GM23338 (cell line): ENCODE results near the gene SSNA1. TPM values are rescaled to one million over a fixed set of nuclear protein-coding genes. Genes with fewer than 3 reads are reported as not detected.

Experiments used
- ATAC-seq: fragments of 200-7000 bp; cut with Tn5 transposase; 3 replicates; pipeline ENCODE4 v1.9.1; 2020
- DNase-seq: peaks from one replicate; pipeline ENCODE4 v3.0.0-alpha.2; 2015; ENCODE audit warnings: low spot score
- H2AFZ ChIP-seq: fragments of 200-600 bp; sonication (generic); 2 replicates; pipeline ENCODE4 v1.8.0; 2016; ENCODE audit warnings: antibody characterized with exemption, mild to moderate bottlenecking, moderate library complexity
- H3F3A ChIP-seq: fragments of 200-600 bp; sonication (generic); replicated peaks from 2 replicates; pipeline ENCODE4 v1.8.0; 2017; ENCODE audit warnings: antibody characterized with exemption, mixed run types, low read depth
- H3K27ac ChIP-seq: fragments of 200-600 bp; sonication (generic); 2 replicates; pipeline ENCODE4 v1.6.1; 2016; ENCODE audit warnings: low read depth
- H3K27me3 ChIP-seq: fragments of 200-600 bp; sonication (generic); 2 replicates; pipeline ENCODE4 v1.8.0; 2016; ENCODE audit warnings: mild to moderate bottlenecking, mixed run types, moderate library complexity; ENCODE audit not compliant: insufficient read depth
- H3K36me3 ChIP-seq: fragments of 200-600 bp; sonication (generic); 2 replicates; pipeline ENCODE4 v1.8.0; 2016; ENCODE audit warnings: mild to moderate bottlenecking; ENCODE audit not compliant: insufficient read depth
- H3K4me1 ChIP-seq: fragments of 200-600 bp; sonication (generic); 2 replicates; pipeline ENCODE4 v1.8.0; 2016; ENCODE audit warnings: mild to moderate bottlenecking, moderate library complexity; ENCODE audit not compliant: insufficient read depth
- H3K4me2 ChIP-seq: fragments of 200-600 bp; sonication (generic); 2 replicates; pipeline ENCODE4 v1.7.1; 2017; ENCODE audit warnings: mixed run types
- H3K4me3 ChIP-seq: fragments of 200-600 bp; sonication (generic); 2 replicates; pipeline ENCODE4 v1.6.1; 2016; ENCODE audit warnings: mixed run types
- H3K79me2 ChIP-seq: fragments of 200-600 bp; sonication (generic); replicated peaks from 2 replicates; pipeline ENCODE4 v1.8.0; 2017; ENCODE audit warnings: mild to moderate bottlenecking; ENCODE audit not compliant: insufficient read depth
- H3K9me2 ChIP-seq: fragments of 200-600 bp; sonication (generic); 2 replicates; pipeline ENCODE4 v1.8.0; 2017; ENCODE audit not compliant: insufficient read depth
- H4K20me1 ChIP-seq: fragments of 200-600 bp; sonication (generic); replicated peaks from 2 replicates; pipeline ENCODE4 v1.8.0; 2017; ENCODE audit warnings: mild to moderate bottlenecking; ENCODE audit not compliant: insufficient read depth
- H3K27ac Mint-ChIP-seq: 2 replicates; pipeline ENCODE4 v1.8.0; 2020; ENCODE audit warnings: inconsistent platforms, mild to moderate bottlenecking, moderate library complexity, mixed read lengths
- H3K27me3 Mint-ChIP-seq: 3 replicates; pipeline ENCODE4 v1.8.0; 2022; ENCODE audit warnings: low read depth, mild to moderate bottlenecking, moderate library complexity, mixed read lengths, inconsistent platforms; ENCODE audit not compliant: insufficient read depth, poor library complexity
- H3K36me3 Mint-ChIP-seq: 3 replicates; pipeline ENCODE4 v1.8.0; 2021; ENCODE audit warnings: low read depth, mild to moderate bottlenecking, inconsistent platforms, moderate library complexity, mixed read lengths
- H3K4me1 Mint-ChIP-seq: 3 replicates; pipeline ENCODE4 v1.8.0; 2020; ENCODE audit warnings: mild to moderate bottlenecking, inconsistent platforms, mixed read lengths
- H3K4me3 Mint-ChIP-seq: 3 replicates; pipeline ENCODE4 v1.8.0; 2021; ENCODE audit warnings: moderate library complexity, mild to moderate bottlenecking, inconsistent platforms, mixed read lengths
- H3K9me3 Mint-ChIP-seq: 3 replicates; pipeline ENCODE4 v1.8.0; 2020; ENCODE audit warnings: moderate library complexity, mild to moderate bottlenecking, inconsistent platforms, mixed read lengths
- CREB1 ChIP-seq: fragments of 250-450 bp; sonication (Bioruptor Pico); IDR thresholded peaks from 2 replicates; pipeline ENCODE4 v1.5.0; 2020; ENCODE audit warnings: low read depth, mild to moderate bottlenecking, moderate library complexity
- EZH2 ChIP-seq: fragments of 200-600 bp; sonication (generic); IDR thresholded peaks from one replicate; pipeline ENCODE4 v1.8.0; 2017; ENCODE audit warnings: antibody characterized with exemption, mild to moderate bottlenecking, low read depth; ENCODE audit not compliant: unreplicated experiment
- EZH2phosphoT487 ChIP-seq: fragments of 200-600 bp; sonication (generic); IDR thresholded peaks from one replicate; pipeline ENCODE4 v1.8.1; 2018; ENCODE audit warnings: antibody characterized with exemption; ENCODE audit not compliant: unreplicated experiment
- JUNB ChIP-seq: IDR thresholded peaks from one replicate; pipeline ENCODE4 v1.6.1; 2016; ENCODE audit warnings: antibody characterized with exemption; ENCODE audit not compliant: unreplicated experiment
- REST ChIP-seq: IDR thresholded peaks from one replicate; pipeline ENCODE4 v1.6.1; 2018; ENCODE audit warnings: antibody characterized with exemption; ENCODE audit not compliant: unreplicated experiment
- STAT1 ChIP-seq: IDR thresholded peaks from one replicate; pipeline ENCODE4 v1.6.1; 2016; ENCODE audit warnings: antibody characterized with exemption; ENCODE audit not compliant: unreplicated experiment
- ZNF114 ChIP-seq: fragments of 250-450 bp; sonication (Bioruptor Pico); IDR thresholded peaks from 2 replicates; pipeline ENCODE4 v1.5.0; 2020; ENCODE audit warnings: mild to moderate bottlenecking, moderate library complexity
- ZNF331 ChIP-seq: fragments of 250-450 bp; sonication (Bioruptor Pico); IDR thresholded peaks from 2 replicates; pipeline ENCODE4 v1.5.0; 2020; ENCODE audit warnings: low read depth, mild to moderate bottlenecking, moderate library complexity
- polyA plus RNA-seq: library from polyadenylated mRNA; unstranded; fragments of >200 nt; fragmentation: Nextera tagmentation; extraction: Ambion mirVana; gene quantifications from 2 replicates; pipeline ENCODE4 v1.2.1, GENCODE V29; 2016
- total RNA-seq: library from RNA; depleted of rRNA; stranded (reverse); fragments of >200 nt; shearing (Covaris generic); gene quantifications from 2 replicates; pipeline ENCODE4 v1.2.3, GENCODE V29; 2014
- TF ChIP-seq, protein P1 (sequence below): IDR thresholded peaks from 2 replicates; pipeline ENCODE4 v1.6.1; 2016; ENCODE audit warnings: antibody characterized with exemption

Gene SSNA1
- total and polyA plus RNA-seq, 2 experiments from 2014 or later = 132 to 154 TPM

- no peak for TF ChIP-seq REST
- TF ChIP-seq CREB1 (CRISPR knock-in tag) = no peak
- TF ChIP-seq ZNF331 (CRISPR knock-in tag) = no peak
- TF ChIP-seq EZH2 = no peak
- TF ChIP-seq ZNF114 = no peak
Measured at GRCh38 chr9:137194909-137195308, 6.4 kb downstream of the SSNA1 start (continued).

GRCh38 chr9:137195525-137196220 lies 7.2 kb downstream of the SSNA1 start:
- H3K27ac Mint-ChIP-seq = no peak overlapping the region
- no peaks in the 10 kb centered on the region for H3K36me3 ChIP-seq
- H3K4me3 Mint-ChIP-seq = no peak overlapping the region
- peaks cover 3% of the 10 kb centered on the region for H3K27me3 Mint-ChIP-seq
- no peaks in the 10 kb centered on the region for H3K27me3 ChIP-seq
- no peak overlapping the region for H3K27ac ChIP-seq
- no peaks in the 10 kb centered on the region for H3K9me2 ChIP-seq
- no peak overlapping the region for H3K4me3 ChIP-seq
- no peaks in the 10 kb centered on the region; the same call in 2 of the 3 replicates for H3K9me3 Mint-ChIP-seq
- H3K4me2 ChIP-seq = no peak overlapping the region
- H2AFZ ChIP-seq = no peak overlapping the region
- peaks cover 6% of the 10 kb centered on the region; the same call in 1 of the 2 replicates for H3K4me1 ChIP-seq
- peaks cover 2% of the 10 kb centered on the region; the same call in 2 of the 3 replicates for H3K36me3 Mint-ChIP-seq
- no peaks in the 10 kb centered on the region; the same call in 1 of the 2 replicates for H4K20me1 ChIP-seq
- peaks cover 45% of the 10 kb centered on the region for H3K79me2 ChIP-seq
- peaks cover 16% of the 10 kb centered on the region for H3K4me1 Mint-ChIP-seq
- no peaks in the 10 kb centered on the region for H3F3A ChIP-seq
- no peak for DNase-seq
- ATAC-seq = no peak
- TF ChIP-seq ZNF114 = no peak
- no peak for TF ChIP-seq ZNF331 (CRISPR knock-in tag)
- no peak for TF ChIP-seq REST
- TF ChIP-seq EZH2phosphoT487 = no peak
- no peak for TF ChIP-seq JUNB
- no peak for TF ChIP-seq CREB1 (CRISPR knock-in tag)
- no peak for TF ChIP-seq STAT1
- TF ChIP-seq, protein P1, sequence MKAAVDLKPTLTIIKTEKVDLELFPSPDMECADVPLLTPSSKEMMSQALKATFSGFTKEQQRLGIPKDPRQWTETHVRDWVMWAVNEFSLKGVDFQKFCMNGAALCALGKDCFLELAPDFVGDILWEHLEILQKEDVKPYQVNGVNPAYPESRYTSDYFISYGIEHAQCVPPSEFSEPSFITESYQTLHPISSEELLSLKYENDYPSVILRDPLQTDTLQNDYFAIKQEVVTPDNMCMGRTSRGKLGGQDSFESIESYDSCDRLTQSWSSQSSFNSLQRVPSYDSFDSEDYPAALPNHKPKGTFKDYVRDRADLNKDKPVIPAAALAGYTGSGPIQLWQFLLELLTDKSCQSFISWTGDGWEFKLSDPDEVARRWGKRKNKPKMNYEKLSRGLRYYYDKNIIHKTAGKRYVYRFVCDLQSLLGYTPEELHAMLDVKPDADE = no peak
